Activated B cell treated with CpG ODN at 0.5 μM for 24 hours (primary cell): ENCODE data around the gene NUCKS1. TPM values are rescaled to one million over a fixed set of nuclear protein-coding genes. Genes with fewer than 3 reads are reported as not detected.

Experiments
- ATAC-seq: fragments of 200-7000 bp; cut with Tn5 transposase; one replicate; pipeline ENCODE4 v1.10.0; 2021; ENCODE audit warnings: low read depth, mild to moderate bottlenecking, moderate library complexity
- CTCF ChIA-PET: fragments of 350-600 bp; sonication (Branson Sonifier 250); formaldehyde crosslinking; loops from one replicate; lab custom pipeline; 2021; ENCODE audit warnings: antibody characterized with exemption; lab: Charles Lee
- POLR2A ChIA-PET: fragments of 350-600 bp; sonication (Branson Sonifier 250); formaldehyde crosslinking; loops from one replicate; lab custom pipeline; 2021; ENCODE audit warnings: antibody characterized with exemption; lab: Charles Lee
- DNase-seq: peaks from one replicate; pipeline ENCODE4 v3.0.0; 2022
- H3K27ac Mint-ChIP-seq: one replicate; pipeline ENCODE4 v1.8.0; 2020; ENCODE audit warnings: mixed read lengths
- H3K27me3 Mint-ChIP-seq: one replicate; pipeline ENCODE4 v1.8.0; 2021; ENCODE audit warnings: mixed read lengths
- H3K36me3 Mint-ChIP-seq: one replicate; pipeline ENCODE4 v1.8.0; 2021; ENCODE audit warnings: low read depth, mixed read lengths
- H3K4me1 Mint-ChIP-seq: one replicate; pipeline ENCODE4 v1.8.0; 2021; ENCODE audit warnings: mixed read lengths
- H3K4me3 Mint-ChIP-seq: one replicate; pipeline ENCODE4 v1.8.0; 2020; ENCODE audit warnings: mild to moderate bottlenecking, mixed read lengths
- H3K9me3 Mint-ChIP-seq: one replicate; pipeline ENCODE4 v1.8.0; 2020; ENCODE audit warnings: mixed read lengths
- CTCF ChIP-seq: fragments of 200-600 bp; IDR thresholded peaks from one replicate; pipeline ENCODE4 v1.8.0; 2022; ENCODE audit warnings: antibody characterized with exemption, mild to moderate bottlenecking
- intact Hi-C: fragments of 100-400 bp; cut with micrococcal nuclease; formaldehyde crosslinking; loops from one replicate; pipeline ENCODE4 v1.15.1; 2024
- total RNA-seq: library from RNA; stranded (reverse); gene quantifications from 2 replicates; pipeline ENCODE4 v1.2.3, GENCODE V29; 2022

The NUCKS1 gene
- total RNA-seq, 1 donor from 2014 or later, result 113 TPM

- ATAC-seq, result no peak
- Mint-ChIP-seq H3K36me3 (no peaks in the 10 kb centered on the region), H3K27ac (no peak overlapping the region), H3K4me3 (no peak overlapping the region), H3K9me3 (no peaks in the 10 kb centered on the region), H3K27me3 (peaks cover 8% of the 10 kb centered on the region), H3K4me1 (peaks cover 9% of the 10 kb centered on the region)
- TF ChIP-seq CTCF, result no peak
- no peak for DNase-seq
- intact Hi-C loops, result loop anchor here (2.0 kb wide), 1 partner anchor 14 kb away; no protein-coding TSS in a partner anchor
- CTCF ChIA-PET, result interaction anchor here (0.7 kb wide), 1 partner anchor 33 kb away, joined by 3 read pairs; no protein-coding TSS in a partner anchor
- POLR2A ChIA-PET, result no interaction called here
Observed at GRCh38 chr1:205692423-205692822, 57.6 kb downstream of the NUCKS1 start.

GRCh38 chr1:205690122-205690756 lies 59.7 kb downstream of the NUCKS1 start:
- DNase-seq (no peak), ATAC-seq (no peak)
- POLR2A ChIA-PET, result no interaction called here
- no peak for TF ChIP-seq CTCF
- H3K4me3 Mint-ChIP-seq, result no peak overlapping the region
- H3K36me3 Mint-ChIP-seq, result no peaks in the 10 kb centered on the region
- H3K27me3 Mint-ChIP-seq, result no peaks in the 10 kb centered on the region
- peaks cover 9% of the 10 kb centered on the region for H3K4me1 Mint-ChIP-seq
- H3K27ac Mint-ChIP-seq, result peak overlapping the region; percentile 24
- intact Hi-C loops, result no loop called here
- CTCF ChIA-PET, result no interaction called here
- H3K9me3 Mint-ChIP-seq, result no peaks in the 10 kb centered on the region

- ATAC-seq, result no peak
- Mint-ChIP-seq H3K4me3 (no peak overlapping the region), H3K27me3 (no peaks in the 10 kb centered on the region), H3K9me3 (no peaks in the 10 kb centered on the region), H3K4me1 (peaks cover 9% of the 10 kb centered on the region), H3K27ac (no peak overlapping the region), H3K36me3 (no peaks in the 10 kb centered on the region)
- ChIA-PET CTCF (interaction anchor here (0.7 kb wide), 1 partner anchor 21 kb away, joined by 3 read pairs; no protein-coding TSS in a partner anchor), POLR2A (no interaction called here)
- TF ChIP-seq CTCF, result no peak
- DNase-seq, result no peak
- intact Hi-C loops, result no loop called here
Observed at GRCh38 chr1:205689479-205689878, 60.5 kb downstream of the NUCKS1 start.

- TF ChIP-seq CTCF, result no peak
- no peak overlapping the region for H3K27ac Mint-ChIP-seq
- ChIA-PET POLR2A (interaction anchor here (0.6 to 0.9 kb wide), 2 partner anchors 15 to 19 kb away, joined by 3 read pairs; no protein-coding TSS in a partner anchor), CTCF (interaction anchor here (1.2 kb wide), 1 partner anchor 30 kb away, joined by 5 read pairs; no protein-coding TSS in a partner anchor)
- no peaks in the 10 kb centered on the region for H3K27me3 Mint-ChIP-seq
- DNase-seq (no peak), ATAC-seq (no peak)
- H3K36me3 Mint-ChIP-seq, result no peaks in the 10 kb centered on the region
- intact Hi-C loops, result no loop called here
- no peak overlapping the region for H3K4me3 Mint-ChIP-seq
- no peaks in the 10 kb centered on the region for H3K9me3 Mint-ChIP-seq
- peaks cover 6% of the 10 kb centered on the region for H3K4me1 Mint-ChIP-seq
Observed at GRCh38 chr1:205688171-205689080, 61.6 kb downstream of the NUCKS1 start.

- DNase-seq (no peak), ATAC-seq (no peak)
- ChIA-PET POLR2A (interaction anchor here (0.9 kb wide), 1 partner anchor 18 kb away, joined by 3 read pairs; no protein-coding TSS in a partner anchor), CTCF (interaction anchor here (1.0 kb wide), 1 partner anchor 27 kb away, joined by 3 read pairs; no protein-coding TSS in a partner anchor)
- no peaks in the 10 kb centered on the region for H3K36me3 Mint-ChIP-seq
- TF ChIP-seq CTCF, result no peak
- H3K4me1 Mint-ChIP-seq, result no peaks in the 10 kb centered on the region
- H3K27me3 Mint-ChIP-seq, result no peaks in the 10 kb centered on the region
- H3K4me3 Mint-ChIP-seq, result no peak overlapping the region
- no peak overlapping the region for H3K27ac Mint-ChIP-seq
- intact Hi-C loops, result no loop called here
- no peaks in the 10 kb centered on the region for H3K9me3 Mint-ChIP-seq
Observed at GRCh38 chr1:205687242-205687641, 62.7 kb downstream of the NUCKS1 start.
